MCF 10A (cell line): Measurements from ENCODE around the gene ARL5C. TPM values are rescaled to one million over a fixed set of nuclear protein-coding genes. Genes with fewer than 3 reads are reported as not detected.

Experiments
- BruUV-seq: library from RNA; stranded (reverse); fragments of 400-500 nt; replicated peaks from 2 replicates; lab custom pipeline; 2021; lab: Mats Ljungman, UMichigan
- CTCF ChIA-PET: fragments of 300-600 bp; sonication (Branson Sonifier 250); formaldehyde crosslinking; extraction: SDS; loops from one replicate; lab custom pipeline; 2021; ENCODE audit warnings: antibody characterized with exemption, inconsistent platforms; lab: Yijun Ruan, JAX
- POLR2A ChIA-PET: fragments of 300-600, 350-650 bp; sonication (Branson Sonifier 250); formaldehyde crosslinking; extraction: SDS; loops from one replicate; lab custom pipeline; 2020; ENCODE audit warnings: antibody characterized with exemption, inconsistent platforms; lab: Yijun Ruan, JAX
- DNase-seq: peaks from one replicate; pipeline ENCODE4 v3.0.0-alpha.2; 2018; ENCODE audit not compliant: unreplicated experiment
- H3K27ac Mint-ChIP-seq: one replicate; pipeline ENCODE4 v1.8.0; 2022; ENCODE audit warnings: mild to moderate bottlenecking, low read depth, mixed read lengths; ENCODE audit not compliant: unreplicated experiment
- H3K27me3 Mint-ChIP-seq: one replicate; pipeline ENCODE4 v1.8.0; 2022; ENCODE audit warnings: mixed read lengths; ENCODE audit not compliant: insufficient read depth, unreplicated experiment
- H3K36me3 Mint-ChIP-seq: one replicate; pipeline ENCODE4 v1.8.0; 2022; ENCODE audit warnings: mild to moderate bottlenecking, moderate library complexity, mixed read lengths; ENCODE audit not compliant: insufficient read depth, unreplicated experiment
- H3K4me1 Mint-ChIP-seq: one replicate; pipeline ENCODE4 v1.8.0; 2022; ENCODE audit warnings: mixed read lengths; ENCODE audit not compliant: insufficient read depth, unreplicated experiment
- H3K4me3 Mint-ChIP-seq: one replicate; pipeline ENCODE4 v1.8.0; 2022; ENCODE audit warnings: mild to moderate bottlenecking, moderate library complexity, mixed read lengths; ENCODE audit not compliant: unreplicated experiment
- H3K9me3 Mint-ChIP-seq: one replicate; pipeline ENCODE4 v1.8.0; 2022; ENCODE audit warnings: mixed read lengths; ENCODE audit not compliant: unreplicated experiment
- intact Hi-C: fragments of 100-400 bp; cut with micrococcal nuclease; formaldehyde crosslinking; loops from 2 replicates; pipeline ENCODE4 v1.14.1; 2022
- total RNA-seq: library from RNA; stranded (reverse); gene quantifications from 2 replicates; pipeline ENCODE4 v1.2.3, GENCODE V29; 2022
- TF ChIP-seq, protein P1 (sequence below): fragments of 200-600 bp; IDR thresholded peaks from one replicate; pipeline ENCODE4 v1.8.0; 2022; ENCODE audit warnings: antibody characterized with exemption, mild to moderate bottlenecking; ENCODE audit not compliant: unreplicated experiment

ARL5C gene
- total RNA-seq, 1 experiment from 2014 or later, result not detected

DNA sequence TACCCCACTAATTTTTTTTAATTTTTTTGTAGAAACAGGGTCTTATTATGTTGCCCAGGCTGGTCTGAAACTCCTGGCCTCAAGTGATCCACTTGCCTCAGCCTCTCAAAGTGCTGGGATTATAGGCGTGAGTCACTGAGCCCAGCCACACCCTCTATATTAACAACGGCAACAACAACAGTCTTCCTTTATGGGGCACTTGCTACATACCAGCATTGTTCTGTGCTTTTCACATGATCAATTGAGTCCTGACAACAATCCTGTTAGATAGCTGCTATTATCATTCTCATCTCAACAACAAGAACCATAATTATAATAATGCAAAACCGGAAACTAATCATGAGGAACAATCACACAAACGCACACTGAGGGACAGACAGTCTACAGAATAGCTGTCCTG is 12.6 kb upstream of the ARL5C start:
- intact Hi-C loops, result no loop called here
- Mint-ChIP-seq H3K36me3 (peaks cover 34% of the 10 kb centered on the region), H3K27ac (peak overlapping the region; percentile 71), H3K9me3 (no peaks in the 10 kb centered on the region), H3K4me3 (no peak overlapping the region), H3K27me3 (no peaks in the 10 kb centered on the region), H3K4me1 (peaks cover 6% of the 10 kb centered on the region)
- DNase-seq, result peak; percentile 61
- CTCF ChIA-PET, result interaction anchor here (0.8 to 6.6 kb wide), 4 partner anchors 14 to 35 kb away, joined by 3 to 44 read pairs (median 4); partner anchors contain the start of gene ARL5C
- POLR2A ChIA-PET, result interaction anchor here (1.0 to 2.9 kb wide), 2 partner anchors 11 to 21 kb away, joined by 3 to 8 read pairs; partner anchors contain the start of gene RPL19
- no TSS peak for BruUV-seq
- TF ChIP-seq, protein P1, sequence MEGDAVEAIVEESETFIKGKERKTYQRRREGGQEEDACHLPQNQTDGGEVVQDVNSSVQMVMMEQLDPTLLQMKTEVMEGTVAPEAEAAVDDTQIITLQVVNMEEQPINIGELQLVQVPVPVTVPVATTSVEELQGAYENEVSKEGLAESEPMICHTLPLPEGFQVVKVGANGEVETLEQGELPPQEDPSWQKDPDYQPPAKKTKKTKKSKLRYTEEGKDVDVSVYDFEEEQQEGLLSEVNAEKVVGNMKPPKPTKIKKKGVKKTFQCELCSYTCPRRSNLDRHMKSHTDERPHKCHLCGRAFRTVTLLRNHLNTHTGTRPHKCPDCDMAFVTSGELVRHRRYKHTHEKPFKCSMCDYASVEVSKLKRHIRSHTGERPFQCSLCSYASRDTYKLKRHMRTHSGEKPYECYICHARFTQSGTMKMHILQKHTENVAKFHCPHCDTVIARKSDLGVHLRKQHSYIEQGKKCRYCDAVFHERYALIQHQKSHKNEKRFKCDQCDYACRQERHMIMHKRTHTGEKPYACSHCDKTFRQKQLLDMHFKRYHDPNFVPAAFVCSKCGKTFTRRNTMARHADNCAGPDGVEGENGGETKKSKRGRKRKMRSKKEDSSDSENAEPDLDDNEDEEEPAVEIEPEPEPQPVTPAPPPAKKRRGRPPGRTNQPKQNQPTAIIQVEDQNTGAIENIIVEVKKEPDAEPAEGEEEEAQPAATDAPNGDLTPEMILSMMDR, result no peak

DNA sequence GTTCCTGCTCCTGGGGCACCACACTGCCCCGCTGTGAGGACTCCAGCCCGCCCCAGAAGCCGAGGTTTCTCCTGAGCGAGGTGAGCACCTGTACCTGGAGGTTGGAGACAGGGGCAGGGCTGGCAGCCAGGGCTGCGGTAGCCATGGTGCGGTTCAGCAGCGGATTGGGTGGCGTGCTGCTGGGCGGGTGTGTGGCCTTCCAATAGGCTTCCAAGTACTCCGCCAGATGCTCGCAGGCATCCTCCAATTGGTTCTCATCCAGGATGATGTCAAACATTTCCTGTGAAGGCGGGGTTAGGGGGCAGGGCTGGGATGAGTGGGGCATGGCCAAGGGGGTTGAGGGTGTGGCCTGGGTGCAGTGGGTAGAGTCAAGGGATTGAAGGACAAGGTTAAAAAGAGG is 11.3 kb upstream of the ARL5C start:
- H3K36me3 Mint-ChIP-seq, result peaks cover 27% of the 10 kb centered on the region
- intact Hi-C loops, result no loop called here
- H3K27ac Mint-ChIP-seq, result no peak overlapping the region
- H3K9me3 Mint-ChIP-seq, result no peaks in the 10 kb centered on the region
- no peak overlapping the region for H3K4me3 Mint-ChIP-seq
- DNase-seq, result no peak
- no peaks in the 10 kb centered on the region for H3K27me3 Mint-ChIP-seq
- POLR2A ChIA-PET, result interaction anchor here (2.9 kb wide), 1 partner anchor 23 kb away, joined by 8 read pairs; the partner anchor contains the start of gene RPL19
- BruUV-seq, result no TSS peak
- TF ChIP-seq, protein P1, result no peak
- CTCF ChIA-PET, result interaction anchor here (1.0 to 6.6 kb wide), 2 partner anchors 13 to 19 kb away, joined by 4 to 44 read pairs; partner anchors contain the start of gene ARL5C
- peaks cover 6% of the 10 kb centered on the region for H3K4me1 Mint-ChIP-seq

DNA sequence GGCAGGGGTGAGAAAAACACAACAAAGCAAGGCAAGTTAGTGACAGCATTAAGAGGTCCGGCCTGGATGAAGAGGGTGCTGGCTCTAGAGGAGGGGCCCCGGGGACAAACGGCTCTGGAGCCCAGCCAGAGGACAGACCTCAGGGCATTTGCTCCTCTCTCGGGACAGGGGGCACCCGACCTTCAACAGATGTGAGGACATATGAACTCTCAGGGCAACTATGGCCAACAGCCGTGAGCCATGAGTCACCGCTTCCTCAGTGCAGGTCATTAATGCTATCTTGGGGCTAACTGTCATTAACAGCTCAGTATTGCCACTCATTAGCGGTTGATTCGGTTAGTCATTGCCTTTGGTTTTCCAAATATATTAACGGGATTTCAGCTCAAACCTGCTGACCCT is 9.7 kb upstream of the ARL5C start:
- no peak overlapping the region for H3K4me3 Mint-ChIP-seq
- CTCF ChIA-PET, result interaction anchor here (0.6 to 6.6 kb wide), 12 partner anchors 11 to 439 kb away, joined by 3 to 44 read pairs (median 4); partner anchors contain the start of genes ARL5C and STAC2
- intact Hi-C loops, result no loop called here
- no peak for DNase-seq
- H3K36me3 Mint-ChIP-seq, result peaks cover 27% of the 10 kb centered on the region
- H3K4me1 Mint-ChIP-seq, result peaks cover 6% of the 10 kb centered on the region
- POLR2A ChIA-PET, result no interaction called here
- H3K27me3 Mint-ChIP-seq, result no peaks in the 10 kb centered on the region
- no peaks in the 10 kb centered on the region for H3K9me3 Mint-ChIP-seq
- TF ChIP-seq, protein P1, result no peak
- no TSS peak for BruUV-seq
- no peak overlapping the region for H3K27ac Mint-ChIP-seq

DNA sequence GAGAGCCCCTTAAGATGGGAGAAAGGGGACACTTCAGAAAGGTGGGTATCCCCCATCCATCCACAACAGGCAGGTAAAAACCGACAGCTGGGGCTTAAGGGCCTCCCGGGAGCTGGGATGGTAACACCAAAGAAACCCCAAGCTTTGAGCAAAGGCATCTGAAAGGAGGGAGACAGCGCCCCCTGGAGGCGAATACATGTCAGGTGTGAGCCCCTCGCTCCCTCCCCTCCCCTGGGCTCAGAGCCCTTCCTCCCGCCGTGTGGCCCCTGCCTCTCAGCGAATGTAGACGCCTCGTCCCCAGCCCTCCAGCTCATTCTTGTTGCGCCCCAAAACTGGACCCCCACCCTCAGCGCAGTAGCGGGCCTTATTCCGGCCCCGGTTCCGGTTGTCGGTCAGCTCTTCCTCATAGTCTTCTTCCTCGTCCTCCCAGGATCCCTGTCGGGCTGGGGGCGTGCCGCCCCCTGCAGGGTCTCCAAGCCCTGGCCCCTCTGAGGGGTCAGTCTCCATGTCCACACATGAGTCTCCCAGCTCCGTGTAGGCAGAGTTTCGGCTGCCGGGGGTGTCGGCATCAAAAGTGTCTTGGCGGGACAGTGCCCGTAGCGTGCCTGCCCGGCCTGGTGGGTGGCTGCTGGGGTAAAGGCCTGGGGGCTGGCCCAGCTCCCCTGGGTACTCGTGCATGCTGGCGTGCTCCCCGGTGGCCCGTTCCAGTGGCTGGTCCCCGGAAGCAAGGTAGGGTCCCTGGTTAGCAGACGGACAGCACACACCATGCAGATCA is 9.1 kb upstream of the ARL5C start:
- POLR2A ChIA-PET, result interaction anchor here (0.8 kb wide), 1 partner anchor 22 kb away, joined by 4 read pairs; no protein-coding TSS in a partner anchor
- peaks cover 27% of the 10 kb centered on the region for H3K36me3 Mint-ChIP-seq

More for the DNA sequence above, 9.1 kb upstream of the ARL5C start:
- Mint-ChIP-seq H3K27ac (no peak overlapping the region), H3K27me3 (no peaks in the 10 kb centered on the region), H3K4me3 (no peak overlapping the region), H3K9me3 (no peaks in the 10 kb centered on the region), H3K4me1 (peaks cover 6% of the 10 kb centered on the region)
- no TSS peak for BruUV-seq
- intact Hi-C loops, result no loop called here
- peak; percentile 73 for DNase-seq
- CTCF ChIA-PET, result interaction anchor here (0.6 to 6.6 kb wide), 17 partner anchors 10 to 756 kb away, joined by 3 to 44 read pairs (median 3); partner anchors contain the start of gene ARL5C
- TF ChIP-seq, protein P1, result peak; percentile 65
